Measurements from ENCODE around the gene PAN3. TPM values are rescaled to one million over a fixed set of nuclear protein-coding genes. Genes with fewer than 3 reads are reported as not detected.

Gene PAN3
- total and polyA plus RNA-seq, 2 donors (not counting 1 experiment from before 2014, with no cell fraction given), result 13.9 to 18.5 TPM

DNA sequence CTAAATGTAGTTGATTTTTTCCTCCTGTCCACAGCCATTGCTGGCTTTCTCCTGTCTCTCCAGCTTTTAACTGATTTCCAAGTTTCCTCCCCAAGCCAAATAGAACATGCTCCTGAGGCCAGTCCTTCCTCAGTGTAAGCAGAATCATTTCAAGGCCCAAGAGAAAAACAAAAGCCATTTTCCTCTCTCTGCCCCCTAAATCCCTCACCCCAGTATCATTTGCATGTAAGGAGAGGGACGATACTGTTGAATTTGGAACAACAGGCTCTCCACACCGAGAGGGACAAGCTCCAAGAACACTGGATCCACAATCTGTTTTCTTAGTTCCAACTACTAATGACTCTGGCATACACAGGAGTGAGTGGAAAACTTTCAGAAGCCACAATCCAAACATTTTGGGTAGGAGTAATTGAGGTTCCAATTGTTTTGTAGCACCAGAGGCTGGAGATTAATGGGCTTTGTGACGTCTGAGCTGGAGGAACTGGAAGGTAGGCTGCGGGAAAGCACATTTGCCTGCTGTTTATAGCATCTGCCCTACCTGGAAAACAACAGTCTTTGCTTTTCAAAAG lies 199.7 kb downstream of the PAN3 start:
- Histone ChIP-seq H3K4me1 (ENCODE audit: control insufficient read depth, extremely low read depth, insufficient read depth, low read length) (peaks cover 9% of the 10 kb centered on the region), H3K36me3 (ENCODE audit: control insufficient read depth, insufficient read depth, low read length) (no peaks in the 10 kb centered on the region), H3K27me3 (ENCODE audit: control insufficient read depth, insufficient read depth, low read length) (no peaks in the 10 kb centered on the region), H3K9me3 (ENCODE audit: control insufficient read depth, insufficient read depth, low read depth, low read length) (no peaks in the 10 kb centered on the region), H2AFZ (ENCODE audit: low read length) (no peak overlapping the region), H3K4me3 (replicated peaks in 1 of 4; ENCODE audit: control extremely low read depth in 1 of 4, insufficient read depth in 1 of 4, low read depth in 3 of 4, low read length in 4 of 4) (no peak overlapping the region), H4K20me1 (ENCODE audit: control insufficient read depth, extremely low read depth, insufficient read depth, low read length) (no peaks in the 10 kb centered on the region), H3K4me2 (ENCODE audit: extremely low read depth, insufficient read depth, low read length) (no peak overlapping the region), H3K9ac (ENCODE audit: insufficient read depth, low read length) (no peak overlapping the region), H3K27ac (ENCODE audit: insufficient read depth, low read length) (no peak overlapping the region), H3K79me2 (ENCODE audit: control insufficient read depth, insufficient read depth, low read length) (no peaks in the 10 kb centered on the region)
- TF ChIP-seq, protein P1, sequence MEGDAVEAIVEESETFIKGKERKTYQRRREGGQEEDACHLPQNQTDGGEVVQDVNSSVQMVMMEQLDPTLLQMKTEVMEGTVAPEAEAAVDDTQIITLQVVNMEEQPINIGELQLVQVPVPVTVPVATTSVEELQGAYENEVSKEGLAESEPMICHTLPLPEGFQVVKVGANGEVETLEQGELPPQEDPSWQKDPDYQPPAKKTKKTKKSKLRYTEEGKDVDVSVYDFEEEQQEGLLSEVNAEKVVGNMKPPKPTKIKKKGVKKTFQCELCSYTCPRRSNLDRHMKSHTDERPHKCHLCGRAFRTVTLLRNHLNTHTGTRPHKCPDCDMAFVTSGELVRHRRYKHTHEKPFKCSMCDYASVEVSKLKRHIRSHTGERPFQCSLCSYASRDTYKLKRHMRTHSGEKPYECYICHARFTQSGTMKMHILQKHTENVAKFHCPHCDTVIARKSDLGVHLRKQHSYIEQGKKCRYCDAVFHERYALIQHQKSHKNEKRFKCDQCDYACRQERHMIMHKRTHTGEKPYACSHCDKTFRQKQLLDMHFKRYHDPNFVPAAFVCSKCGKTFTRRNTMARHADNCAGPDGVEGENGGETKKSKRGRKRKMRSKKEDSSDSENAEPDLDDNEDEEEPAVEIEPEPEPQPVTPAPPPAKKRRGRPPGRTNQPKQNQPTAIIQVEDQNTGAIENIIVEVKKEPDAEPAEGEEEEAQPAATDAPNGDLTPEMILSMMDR (conservative IDR thresholded peaks at IDR 0.05 in 1 of 2, IDR thresholded peaks at IDR 0.05 in 1 of 2; ENCODE audit: low read depth in 1 of 2, low read length in 2 of 2), result no peak
- TF ChIP-seq EZH2 (IDR thresholded peaks at IDR 0.05; ENCODE audit: low read length, missing control alignments), result no peak
- DNase-seq (ENCODE audit: low read depth in 2 of 2), result peak in 1 of 2 donors; percentile 84

DNA sequence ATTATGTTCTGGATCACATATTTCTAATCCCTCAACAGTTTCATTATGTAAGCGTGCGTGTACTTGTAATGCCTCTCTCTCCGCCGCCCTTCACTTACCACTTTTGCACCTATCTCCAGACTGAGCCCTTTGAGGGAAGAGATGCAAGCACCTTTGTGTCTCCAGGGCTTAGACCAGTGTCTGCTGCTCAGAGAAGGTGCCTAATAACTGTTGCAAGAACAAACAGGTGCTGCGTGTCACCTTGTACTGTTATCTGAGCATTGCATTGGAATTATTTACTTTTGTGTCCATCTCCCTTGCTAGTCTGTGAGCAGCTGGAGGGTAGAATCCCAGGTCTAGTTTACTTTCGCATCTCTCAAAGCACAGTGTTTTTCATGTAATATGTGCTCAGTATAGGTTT lies 200.4 kb downstream of the PAN3 start:
- Histone ChIP-seq H4K20me1 (ENCODE audit: control insufficient read depth, extremely low read depth, insufficient read depth, low read length) (no peaks in the 10 kb centered on the region), H3K27me3 (ENCODE audit: control insufficient read depth, insufficient read depth, low read length) (no peaks in the 10 kb centered on the region), H3K9me3 (ENCODE audit: control insufficient read depth, insufficient read depth, low read depth, low read length) (no peaks in the 10 kb centered on the region), H3K79me2 (ENCODE audit: control insufficient read depth, insufficient read depth, low read length) (no peaks in the 10 kb centered on the region), H2AFZ (ENCODE audit: low read length) (no peak overlapping the region), H3K36me3 (ENCODE audit: control insufficient read depth, insufficient read depth, low read length) (no peaks in the 10 kb centered on the region), H3K9ac (ENCODE audit: insufficient read depth, low read length) (no peak overlapping the region), H3K4me3 (replicated peaks in 1 of 4; ENCODE audit: control extremely low read depth in 1 of 4, insufficient read depth in 1 of 4, low read depth in 3 of 4, low read length in 4 of 4) (no peak overlapping the region), H3K4me1 (ENCODE audit: control insufficient read depth, extremely low read depth, insufficient read depth, low read length) (peaks cover 9% of the 10 kb centered on the region), H3K27ac (ENCODE audit: insufficient read depth, low read length) (no peak overlapping the region), H3K4me2 (ENCODE audit: extremely low read depth, insufficient read depth, low read length) (no peak overlapping the region)
- no peak for DNase-seq (ENCODE audit: low read depth in 2 of 2)
- TF ChIP-seq, protein P1 (conservative IDR thresholded peaks at IDR 0.05 in 1 of 2, IDR thresholded peaks at IDR 0.05 in 1 of 2; ENCODE audit: low read depth in 1 of 2, low read length in 2 of 2), result no peak
- TF ChIP-seq EZH2 (IDR thresholded peaks at IDR 0.05; ENCODE audit: low read length, missing control alignments), result no peak

DNA sequence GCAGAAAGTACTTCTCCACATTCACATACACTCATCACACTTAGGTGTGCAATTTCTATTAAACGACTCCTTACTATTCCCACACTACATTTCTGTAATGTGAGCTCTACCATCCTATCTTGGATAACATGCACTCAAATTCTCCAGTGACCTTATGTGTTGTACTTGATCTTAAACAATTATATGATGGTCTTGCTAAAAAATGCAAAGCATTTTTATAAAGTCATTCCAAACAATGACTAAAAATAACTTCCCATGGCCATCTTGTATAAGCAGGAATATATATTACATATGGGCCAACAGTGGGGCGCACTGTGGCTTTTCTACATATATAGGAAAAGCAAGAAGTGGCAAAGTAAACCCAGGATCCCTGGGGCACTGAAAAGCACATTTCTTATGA lies 201.1 kb downstream of the PAN3 start:
- Histone ChIP-seq H3K9ac (ENCODE audit: insufficient read depth, low read length) (no peak overlapping the region), H3K4me3 (replicated peaks in 1 of 4; ENCODE audit: control extremely low read depth in 1 of 4, insufficient read depth in 1 of 4, low read depth in 3 of 4, low read length in 4 of 4) (no peak overlapping the region), H2AFZ (ENCODE audit: low read length) (no peak overlapping the region), H3K27me3 (ENCODE audit: control insufficient read depth, insufficient read depth, low read length) (no peaks in the 10 kb centered on the region), H3K9me3 (ENCODE audit: control insufficient read depth, insufficient read depth, low read depth, low read length) (no peaks in the 10 kb centered on the region), H3K79me2 (ENCODE audit: control insufficient read depth, insufficient read depth, low read length) (no peaks in the 10 kb centered on the region), H3K4me1 (ENCODE audit: control insufficient read depth, extremely low read depth, insufficient read depth, low read length) (peaks cover 9% of the 10 kb centered on the region), H3K27ac (ENCODE audit: insufficient read depth, low read length) (no peak overlapping the region), H4K20me1 (ENCODE audit: control insufficient read depth, extremely low read depth, insufficient read depth, low read length) (no peaks in the 10 kb centered on the region), H3K36me3 (ENCODE audit: control insufficient read depth, insufficient read depth, low read length) (no peaks in the 10 kb centered on the region), H3K4me2 (ENCODE audit: extremely low read depth, insufficient read depth, low read length) (no peak overlapping the region)
- TF ChIP-seq, protein P1 (conservative IDR thresholded peaks at IDR 0.05 in 1 of 2, IDR thresholded peaks at IDR 0.05 in 1 of 2; ENCODE audit: low read depth in 1 of 2, low read length in 2 of 2), result no peak
- TF ChIP-seq EZH2 (IDR thresholded peaks at IDR 0.05; ENCODE audit: low read length, missing control alignments), result no peak
- DNase-seq (ENCODE audit: low read depth in 2 of 2), result peak in 1 of 2 donors; percentile 67
